ENCODE measurements around the gene EPHA7.

EPHA7 gene

GRCh38 chr6:93235775-93236174 is 183.6 kb downstream of the EPHA7 start:
- DNase-seq, result no peak

DNA sequence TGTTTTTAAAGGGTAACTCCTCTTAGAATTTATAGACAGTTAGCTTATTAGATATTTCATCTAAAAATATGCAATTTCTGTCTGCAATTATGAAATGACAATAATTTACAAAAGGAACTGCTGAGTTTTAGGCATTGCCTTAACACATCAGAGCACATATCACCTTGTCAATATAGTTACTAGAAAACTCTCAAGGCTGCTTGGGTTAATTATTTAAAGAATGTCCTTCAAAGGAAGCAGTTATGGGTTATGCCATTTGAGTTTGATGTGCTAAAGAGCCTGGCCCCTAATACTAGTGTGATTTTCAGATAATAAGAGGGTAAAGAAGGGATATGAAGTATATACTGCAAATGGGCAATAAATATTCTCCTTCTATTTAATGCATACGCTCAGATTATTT is 192.5 kb downstream of the EPHA7 start:
- DNase-seq, result no peak

- no peak for DNase-seq
Observed at GRCh38 chr6:93222071-93222851, 197.1 kb downstream of the EPHA7 start.

- DNase-seq, result no peak
Observed at GRCh38 chr6:93219447-93219846, 199.9 kb downstream of the EPHA7 start.

GRCh38 chr6:93218096-93218495 is 201.3 kb downstream of the EPHA7 start:
- no peak for DNase-seq

GRCh38 chr6:93213028-93213427 is 206.3 kb downstream of the EPHA7 start:
- DNase-seq, result no peak

DNA sequence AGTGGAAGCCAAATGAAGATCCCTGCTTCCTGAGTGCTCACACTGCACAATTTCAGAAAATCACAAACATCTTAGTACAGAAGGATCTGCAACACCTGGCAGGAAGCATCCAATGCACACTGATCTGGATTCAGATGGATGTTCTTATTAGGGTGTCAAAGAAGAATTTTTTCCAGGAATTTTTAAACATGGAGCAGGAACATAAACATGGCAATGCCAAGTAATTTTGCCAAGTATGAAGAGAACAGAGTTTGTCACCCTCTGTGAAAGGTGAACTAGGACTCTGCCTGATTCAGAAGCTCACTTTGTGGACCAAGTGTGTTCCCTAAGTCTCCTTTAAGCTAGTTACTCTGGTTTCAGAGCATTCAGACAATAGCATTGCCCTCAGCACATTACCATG is 208.5 kb downstream of the EPHA7 start:
- DNase-seq, result no peak

DNA sequence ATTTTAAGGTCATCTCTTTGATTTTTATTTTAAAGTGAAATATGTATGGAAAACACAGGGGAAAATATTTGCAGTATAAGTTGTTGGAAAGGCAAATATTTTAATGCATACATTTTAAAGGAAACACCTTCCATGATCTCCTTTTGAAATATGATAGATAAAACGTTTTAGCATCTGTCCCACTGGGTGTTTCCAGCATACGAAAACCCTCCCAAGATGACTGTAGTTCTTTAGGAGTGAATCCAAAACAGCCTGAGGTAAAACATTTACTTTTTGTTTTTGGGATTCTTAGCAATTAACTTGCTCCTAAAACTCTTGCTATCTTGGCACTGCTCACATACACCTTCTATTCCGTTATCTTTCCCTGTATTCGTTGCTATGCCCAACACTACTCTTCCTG is 210.0 kb downstream of the EPHA7 start:
- DNase-seq, result no peak

- DNase-seq, result no peak
Observed at GRCh38 chr6:93196406-93196970, 222.9 kb downstream of the EPHA7 start.

DNA sequence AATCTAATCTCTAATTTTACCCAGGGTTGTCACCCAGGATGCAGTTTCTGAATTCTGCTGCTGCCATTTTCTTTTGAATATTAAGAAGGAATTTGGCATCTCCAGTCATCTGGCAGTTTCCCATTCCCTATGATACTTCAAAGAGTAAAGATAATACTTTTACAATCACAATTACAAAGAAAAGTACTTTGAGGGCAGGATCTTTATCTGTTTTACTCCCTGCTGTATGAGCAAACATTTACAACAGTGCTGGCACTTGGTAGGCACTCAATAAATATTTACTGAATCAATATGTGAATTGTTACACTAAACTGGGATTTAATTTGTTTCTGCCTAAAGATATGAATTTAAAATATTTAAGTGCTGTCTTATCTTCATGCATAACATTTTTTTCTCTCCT is 224.9 kb downstream of the EPHA7 start:
- no peak for DNase-seq

- DNase-seq, result no peak
Observed at GRCh38 chr6:93193868-93194267, 225.5 kb downstream of the EPHA7 start.
